ENCODE measurements around the gene ASB2.

The ASB2 gene

GRCh38 chr14:93940437-93940836 is 35.9 kb downstream of the ASB2 start:
- CTCF ChIA-PET = interaction anchor here (0.9 to 22.3 kb wide), 15 partner anchors 10 to 239 kb away, joined by 4 to 632 read pairs (median 7); partner anchors contain the start of genes ASB2 and CCDC197
- peaks cover 0 to 17% (median 7%) of the 10 kb centered on the region in 5 experiments for H3K27me3 ChIP-seq (replicated peaks in 2 of 5; ENCODE audit: control insufficient read depth in 4 of 5, insufficient read depth in 5 of 5, low read length in 4 of 5)
- peaks cover 0 to 9% (median 7%) of the 10 kb centered on the region in 4 experiments for H3K4me1 ChIP-seq (ENCODE audit: control extremely low read depth in 1 of 4, control insufficient read depth in 4 of 4, insufficient read depth in 4 of 4, low read length in 3 of 4)
- no peak for DNase-seq
- POLR2A ChIA-PET = no interaction called here
- 96% methylated on average over 5 of the region's 6 CpGs for WGBS (ENCODE audit: insufficient coverage)
- H3K4me3 ChIP-seq (ENCODE audit: control insufficient read depth in 1 of 7, extremely low read depth in 1 of 7, insufficient read depth in 4 of 7, low read depth in 2 of 7, low read length in 6 of 7) = no peak overlapping the region
- H3K27ac ChIP-seq (ENCODE audit: insufficient read depth in 1 of 2, low read depth in 1 of 2, low read length in 2 of 2, poor library complexity in 1 of 2, severe bottlenecking in 2 of 2) = no peak overlapping the region
- no peaks in the 10 kb centered on the region for H3K36me3 ChIP-seq (ENCODE audit: control insufficient read depth in 4 of 4, insufficient read depth in 4 of 4, low read length in 3 of 4)
- no peaks in the 10 kb centered on the region for H3K9me3 ChIP-seq (ENCODE audit: control extremely low read depth in 1 of 5, control insufficient read depth in 4 of 5, insufficient read depth in 2 of 5, low read depth in 1 of 5, low read length in 4 of 5)

GRCh38 chr14:93939304-93940229 is 36.8 kb downstream of the ASB2 start:
- 9% methylated on average over 66 of the region's 84 CpGs for WGBS (ENCODE audit: insufficient coverage)
- Histone ChIP-seq H3K36me3 (ENCODE audit: control insufficient read depth in 4 of 4, insufficient read depth in 4 of 4, low read length in 3 of 4) (no peaks in the 10 kb centered on the region), H3K9me3 (ENCODE audit: control extremely low read depth in 1 of 5, control insufficient read depth in 4 of 5, insufficient read depth in 2 of 5, low read depth in 1 of 5, low read length in 4 of 5) (no peaks in the 10 kb centered on the region), H3K27ac (ENCODE audit: insufficient read depth in 1 of 2, low read depth in 1 of 2, low read length in 2 of 2, poor library complexity in 1 of 2, severe bottlenecking in 2 of 2) (no peak overlapping the region), H3K4me1 (ENCODE audit: control extremely low read depth in 1 of 4, control insufficient read depth in 4 of 4, insufficient read depth in 4 of 4, low read length in 3 of 4) (peaks cover 0 to 9% (median 7%) of the 10 kb centered on the region in 4 experiments), H3K4me3 (ENCODE audit: control insufficient read depth in 1 of 7, extremely low read depth in 1 of 7, insufficient read depth in 4 of 7, low read depth in 2 of 7, low read length in 6 of 7) (peak overlapping the region in 6 of 7 experiments; percentile 23 to 73 (median 42)), H3K27me3 (replicated peaks in 2 of 5; ENCODE audit: control insufficient read depth in 4 of 5, insufficient read depth in 5 of 5, low read length in 4 of 5) (peaks cover 0 to 17% (median 7%) of the 10 kb centered on the region in 5 experiments)
- CTCF ChIA-PET = interaction anchor here (0.8 to 22.3 kb wide), 23 partner anchors 11 to 240 kb away, joined by 3 to 632 read pairs (median 4); partner anchors contain the start of genes ASB2, CCDC197 and FAM181A
- peak; percentile 81 to 87 (median 84) for DNase-seq
- POLR2A ChIA-PET = interaction anchor here (0.8 to 1.5 kb wide), 2 partner anchors 29 to 291 kb away, joined by 3 read pairs; no protein-coding TSS in a partner anchor

GRCh38 chr14:93938751-93939303 is 37.5 kb downstream of the ASB2 start:
- POLR2A ChIA-PET = interaction anchor here (0.8 to 1.5 kb wide), 2 partner anchors 30 to 291 kb away, joined by 3 read pairs; no protein-coding TSS in a partner anchor

GRCh38 chr14:93937519-93937918 is 38.9 kb downstream of the ASB2 start:
- ChIA-PET CTCF (interaction anchor here (0.8 to 22.3 kb wide), 6 partner anchors 13 to 74 kb away, joined by 3 to 632 read pairs (median 42); partner anchors contain the start of genes ASB2 and CCDC197), POLR2A (no interaction called here)
- no peak overlapping the region for H3K4me3 ChIP-seq (ENCODE audit: control insufficient read depth in 1 of 7, extremely low read depth in 1 of 7, insufficient read depth in 4 of 7, low read depth in 2 of 7, low read length in 6 of 7)
- no peaks in the 10 kb centered on the region for H3K36me3 ChIP-seq (ENCODE audit: control insufficient read depth in 4 of 4, insufficient read depth in 4 of 4, low read length in 3 of 4)
- DNase-seq = no peak
- H3K9me3 ChIP-seq (ENCODE audit: control extremely low read depth in 1 of 5, control insufficient read depth in 4 of 5, insufficient read depth in 2 of 5, low read depth in 1 of 5, low read length in 4 of 5) = no peaks in the 10 kb centered on the region
- H3K27me3 ChIP-seq (replicated peaks in 2 of 5; ENCODE audit: control insufficient read depth in 4 of 5, insufficient read depth in 5 of 5, low read length in 4 of 5) = peaks cover 0 to 17% (median 9%) of the 10 kb centered on the region in 5 experiments
- WGBS (ENCODE audit: insufficient coverage) = 95% methylated on average over 12 of the region's 13 CpGs
- peaks cover 0 to 9% (median 7%) of the 10 kb centered on the region in 4 experiments for H3K4me1 ChIP-seq (ENCODE audit: control extremely low read depth in 1 of 4, control insufficient read depth in 4 of 4, insufficient read depth in 4 of 4, low read length in 3 of 4)
- no peak overlapping the region for H3K27ac ChIP-seq (ENCODE audit: insufficient read depth in 1 of 2, low read depth in 1 of 2, low read length in 2 of 2, poor library complexity in 1 of 2, severe bottlenecking in 2 of 2)

More at GRCh38 chr14:93938751-93939303, 37.5 kb downstream of the ASB2 start:
- Histone ChIP-seq H3K9me3 (ENCODE audit: control extremely low read depth in 1 of 5, control insufficient read depth in 4 of 5, insufficient read depth in 2 of 5, low read depth in 1 of 5, low read length in 4 of 5) (no peaks in the 10 kb centered on the region), H3K4me3 (ENCODE audit: control insufficient read depth in 1 of 7, extremely low read depth in 1 of 7, insufficient read depth in 4 of 7, low read depth in 2 of 7, low read length in 6 of 7) (peak overlapping the region in 4 of 7 experiments; percentile 36 to 73 (median 54)), H3K27ac (ENCODE audit: insufficient read depth in 1 of 2, low read depth in 1 of 2, low read length in 2 of 2, poor library complexity in 1 of 2, severe bottlenecking in 2 of 2) (no peak overlapping the region), H3K4me1 (ENCODE audit: control extremely low read depth in 1 of 4, control insufficient read depth in 4 of 4, insufficient read depth in 4 of 4, low read length in 3 of 4) (peaks cover 0 to 9% (median 7%) of the 10 kb centered on the region in 4 experiments), H3K36me3 (ENCODE audit: control insufficient read depth in 4 of 4, insufficient read depth in 4 of 4, low read length in 3 of 4) (no peaks in the 10 kb centered on the region), H3K27me3 (replicated peaks in 2 of 5; ENCODE audit: control insufficient read depth in 4 of 5, insufficient read depth in 5 of 5, low read length in 4 of 5) (peaks cover 0 to 17% (median 9%) of the 10 kb centered on the region in 5 experiments)
- CTCF ChIA-PET = interaction anchor here (0.9 to 22.3 kb wide), 15 partner anchors 11 to 198 kb away, joined by 3 to 632 read pairs (median 7); partner anchors contain the start of genes ASB2, CCDC197 and FAM181A
- 36% methylated on average over 37 of the region's 46 CpGs for WGBS (ENCODE audit: insufficient coverage)
- peak in 2 of 3 donors; percentile 49 to 55 for DNase-seq

- Histone ChIP-seq H3K4me3 (ENCODE audit: control insufficient read depth in 1 of 7, extremely low read depth in 1 of 7, insufficient read depth in 4 of 7, low read depth in 2 of 7, low read length in 6 of 7) (no peak overlapping the region), H3K27ac (ENCODE audit: insufficient read depth in 1 of 2, low read depth in 1 of 2, low read length in 2 of 2, poor library complexity in 1 of 2, severe bottlenecking in 2 of 2) (no peak overlapping the region), H3K36me3 (ENCODE audit: control insufficient read depth in 4 of 4, insufficient read depth in 4 of 4, low read length in 3 of 4) (no peaks in the 10 kb centered on the region), H3K27me3 (replicated peaks in 2 of 5; ENCODE audit: control insufficient read depth in 4 of 5, insufficient read depth in 5 of 5, low read length in 4 of 5) (peaks cover 0 to 17% (median 9%) of the 10 kb centered on the region in 5 experiments), H3K9me3 (ENCODE audit: control extremely low read depth in 1 of 5, control insufficient read depth in 4 of 5, insufficient read depth in 2 of 5, low read depth in 1 of 5, low read length in 4 of 5) (no peaks in the 10 kb centered on the region), H3K4me1 (ENCODE audit: control extremely low read depth in 1 of 4, control insufficient read depth in 4 of 4, insufficient read depth in 4 of 4, low read length in 3 of 4) (peaks cover 0 to 9% (median 7%) of the 10 kb centered on the region in 4 experiments)
- ChIA-PET CTCF (interaction anchor here (0.7 to 22.3 kb wide), 9 partner anchors 13 to 282 kb away, joined by 3 to 632 read pairs (median 7); partner anchors contain the start of genes ASB2 and CCDC197), POLR2A (no interaction called here)
- no peak for DNase-seq
- WGBS (ENCODE audit: insufficient coverage) = 96% methylated on average over 4 of the region's 6 CpGs
These were observed 39.4 kb downstream of the ASB2 start for GRCh38 chr14:93936926-93937325.

GRCh38 chr14:93936245-93936644 is 40.1 kb downstream of the ASB2 start:
- Histone ChIP-seq H3K4me1 (ENCODE audit: control extremely low read depth in 1 of 4, control insufficient read depth in 4 of 4, insufficient read depth in 4 of 4, low read length in 3 of 4) (peaks cover 0 to 9% (median 7%) of the 10 kb centered on the region in 4 experiments), H3K27ac (ENCODE audit: insufficient read depth in 1 of 2, low read depth in 1 of 2, low read length in 2 of 2, poor library complexity in 1 of 2, severe bottlenecking in 2 of 2) (no peak overlapping the region), H3K4me3 (ENCODE audit: control insufficient read depth in 1 of 7, extremely low read depth in 1 of 7, insufficient read depth in 4 of 7, low read depth in 2 of 7, low read length in 6 of 7) (no peak overlapping the region), H3K27me3 (replicated peaks in 2 of 5; ENCODE audit: control insufficient read depth in 4 of 5, insufficient read depth in 5 of 5, low read length in 4 of 5) (peaks cover 0 to 17% (median 9%) of the 10 kb centered on the region in 5 experiments), H3K36me3 (ENCODE audit: control insufficient read depth in 4 of 4, insufficient read depth in 4 of 4, low read length in 3 of 4) (no peaks in the 10 kb centered on the region), H3K9me3 (ENCODE audit: control extremely low read depth in 1 of 5, control insufficient read depth in 4 of 5, insufficient read depth in 2 of 5, low read depth in 1 of 5, low read length in 4 of 5) (no peaks in the 10 kb centered on the region)
- CTCF ChIA-PET = interaction anchor here (0.7 to 22.3 kb wide), 9 partner anchors 12 to 281 kb away, joined by 3 to 632 read pairs (median 7); partner anchors contain the start of genes ASB2 and CCDC197
- POLR2A ChIA-PET = no interaction called here
- peak; percentile 25 to 59 (median 56) for DNase-seq
- WGBS (ENCODE audit: insufficient coverage) = 71% methylated on average over 3 of the region's 5 CpGs
